Limb (tissue), 2 donors: ENCODE data around the gene GMPR.

Experiments used
- DNase-seq, 2 donors: peaks; one replicate each; pipeline ENCODE4 v3.0.0-alpha.2; 2016; ENCODE audit errors: extremely low spot score in 2 of 2

The GMPR gene

DNA sequence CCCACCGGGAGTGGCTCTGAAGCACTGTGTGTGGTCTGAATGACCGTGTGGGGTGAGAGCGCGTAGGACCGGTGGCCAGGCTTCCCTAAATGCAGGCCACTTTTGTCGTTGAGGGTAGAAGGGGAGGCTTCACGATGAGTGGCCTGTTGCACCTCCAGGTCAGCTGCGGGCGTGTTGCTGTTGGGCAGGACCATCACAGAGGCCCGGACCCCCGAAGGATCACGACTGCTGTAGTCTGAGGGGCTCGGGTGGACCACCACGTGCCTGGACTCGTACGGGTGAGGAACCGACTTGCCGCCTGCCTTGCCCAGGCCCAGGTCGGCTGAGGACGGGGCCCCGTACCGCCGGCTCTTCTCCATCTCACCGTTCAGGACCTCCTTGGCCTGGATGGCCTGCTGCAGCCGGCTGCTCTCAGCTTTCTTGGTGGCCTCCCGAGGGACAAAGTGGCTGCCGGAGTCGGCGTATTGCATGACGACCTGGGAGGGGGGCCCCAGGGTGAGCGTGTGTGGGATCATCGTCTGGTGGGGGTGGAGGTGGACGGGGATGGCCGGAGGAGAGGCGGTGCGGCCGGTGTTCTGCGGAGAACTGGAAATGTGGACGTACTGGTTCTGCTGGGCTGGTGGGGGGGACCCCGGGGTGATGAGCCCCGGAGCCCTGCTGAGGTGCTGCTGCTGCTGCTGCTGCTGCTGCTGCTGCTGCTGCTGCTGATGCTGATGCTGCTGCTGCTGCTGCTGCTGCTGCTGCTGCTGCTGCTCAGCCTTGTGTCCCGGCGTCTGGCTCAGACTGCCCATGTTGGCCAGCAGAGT, 88.8 kb downstream of the GMPR start:
- DNase-seq: peak in 1 of 2 donors; percentile 26

DNA sequence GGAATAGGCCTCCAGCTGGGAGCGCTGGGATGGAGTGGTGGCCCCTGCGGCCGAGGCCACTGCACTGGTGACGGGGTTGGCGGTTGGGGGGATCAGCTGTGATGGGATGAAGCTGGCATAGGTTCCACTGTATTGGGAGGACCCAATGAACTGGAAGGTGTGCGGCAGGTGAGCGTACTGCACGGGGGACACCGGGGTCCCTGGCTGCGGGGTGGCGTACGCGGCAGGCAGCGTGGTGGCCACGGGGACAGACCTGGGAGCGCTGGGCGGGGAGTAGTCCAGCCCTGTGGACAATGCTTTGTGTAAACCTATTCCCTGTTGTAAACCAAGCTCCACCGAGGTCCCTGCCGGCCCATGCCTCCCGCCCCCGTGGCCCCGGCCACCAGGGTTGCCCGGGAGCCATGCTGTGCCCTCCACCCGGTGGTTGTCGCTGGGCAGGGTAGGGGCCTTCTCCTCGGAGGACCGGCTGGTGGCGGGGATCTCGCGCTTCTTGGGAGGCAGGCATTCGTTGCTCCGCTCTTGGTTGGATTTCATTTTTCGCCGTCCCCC, 89.5 kb downstream of the GMPR start:
- DNase-seq: no peak

DNA sequence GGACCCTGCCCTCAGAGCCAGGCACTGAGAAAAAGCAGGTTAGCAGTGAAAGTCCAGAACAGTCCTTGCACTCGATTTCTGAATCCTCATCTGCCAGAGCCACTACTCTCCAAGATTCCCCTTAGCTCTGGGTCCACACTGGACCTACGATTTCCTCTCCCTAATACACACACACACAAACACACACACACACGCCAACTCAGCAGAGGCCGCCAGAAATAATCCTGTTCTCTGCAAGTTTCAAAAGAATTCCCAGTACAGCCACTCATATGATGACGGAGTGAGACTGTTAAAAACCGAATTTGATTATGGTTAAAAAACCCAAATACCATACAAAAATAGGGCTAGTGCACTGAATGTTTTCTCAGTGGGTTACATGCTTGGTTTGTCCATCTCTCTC, 90.8 kb downstream of the GMPR start:
- peak in 1 of 2 donors; percentile 19 for DNase-seq

DNA sequence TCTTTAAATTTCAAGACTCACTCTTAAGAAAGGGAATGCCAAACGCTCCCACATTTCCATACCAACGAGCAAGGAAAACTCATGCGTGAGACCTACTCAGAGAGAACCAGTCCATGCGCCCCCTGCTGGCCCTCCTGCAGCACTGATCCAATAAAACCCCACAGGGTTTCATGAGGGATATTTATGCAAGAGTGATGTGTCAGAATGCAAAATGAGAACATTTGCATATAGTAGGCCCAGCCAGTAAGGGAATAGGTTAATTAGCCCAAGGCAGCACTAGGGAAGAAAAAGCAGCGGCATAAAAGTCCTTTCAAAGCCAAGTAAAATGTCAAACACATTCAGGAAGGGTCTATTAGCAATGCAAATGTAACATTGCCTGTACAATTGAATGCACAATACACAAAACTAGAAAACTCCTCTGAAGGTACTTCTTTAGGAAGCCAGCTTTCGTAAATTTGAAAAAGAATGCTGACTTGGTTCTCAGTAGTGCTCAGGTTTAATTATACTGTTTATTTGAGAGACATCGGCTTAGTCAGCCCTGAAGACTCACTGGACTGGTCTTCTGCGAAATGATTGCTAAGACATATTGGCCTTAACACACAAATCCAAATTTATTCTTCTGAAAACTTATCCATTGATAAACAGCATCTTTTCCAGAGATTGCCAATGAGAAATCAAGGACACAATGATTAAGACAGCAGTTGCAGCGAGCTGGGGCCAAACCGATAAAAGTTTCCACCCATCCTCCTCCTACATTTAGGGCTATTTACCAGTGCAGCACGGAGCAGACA, 93.2 kb downstream of the GMPR start:
- DNase-seq: peak in 1 of 2 donors; percentile 72

DNA sequence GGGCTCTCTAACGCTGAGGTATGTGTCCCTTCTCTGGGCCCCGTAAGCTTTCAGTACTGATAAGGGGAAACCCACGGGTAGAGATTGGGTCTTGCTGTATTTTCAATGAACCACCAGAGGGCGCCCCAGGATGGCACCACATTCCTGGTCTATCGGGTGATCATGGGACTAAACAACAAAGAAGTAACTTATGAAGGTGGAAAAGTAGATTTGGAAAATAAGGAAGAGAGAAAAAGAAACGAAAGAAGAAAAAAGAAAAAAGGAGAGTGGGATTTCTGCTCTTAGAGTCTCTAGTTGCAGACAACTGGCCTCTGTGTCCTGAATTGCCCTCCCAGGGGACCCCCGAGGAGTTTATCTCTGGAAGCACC, 93.8 kb downstream of the GMPR start:
- peak in 1 of 2 donors; percentile 85 for DNase-seq

DNA sequence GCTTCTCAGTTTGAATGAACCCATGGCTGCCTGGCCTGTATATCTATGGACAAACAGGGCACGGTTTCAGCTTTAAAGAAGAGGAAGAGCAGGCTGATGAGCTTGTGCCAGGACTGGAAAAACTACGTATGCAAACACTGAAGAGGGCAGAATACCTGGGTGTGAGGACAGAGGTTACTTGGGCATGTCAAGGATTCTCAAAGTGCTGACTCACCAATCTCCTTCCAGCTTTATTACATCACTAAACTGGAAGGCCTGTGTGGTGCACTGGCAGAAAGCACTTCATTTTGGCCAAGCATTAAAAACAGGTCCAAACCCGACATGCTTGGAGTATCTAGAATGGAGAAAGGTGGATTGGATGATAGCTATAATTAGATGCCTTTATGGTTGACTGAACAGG, 95.2 kb downstream of the GMPR start:
- DNase-seq: peak in 1 of 2 donors; percentile 3

DNA sequence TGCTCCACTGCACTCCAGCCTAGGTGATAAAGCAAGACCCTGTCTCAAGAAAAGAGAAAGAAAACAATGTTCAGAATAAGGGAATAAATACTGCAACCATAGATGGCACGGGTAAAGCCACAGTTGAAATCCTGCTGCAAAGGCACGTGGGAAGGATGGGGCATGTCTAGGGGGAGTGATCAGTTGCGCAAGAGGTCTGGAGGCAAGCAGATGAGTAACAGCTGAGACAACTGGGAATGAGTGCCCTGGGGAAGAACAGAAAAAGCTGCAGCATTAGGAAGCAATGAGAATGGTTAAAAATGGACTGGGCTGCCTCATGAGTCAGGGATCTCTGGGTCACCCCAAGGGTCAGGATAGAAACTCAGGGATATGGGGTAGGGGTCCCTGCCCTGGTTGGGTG, 96.3 kb downstream of the GMPR start:
- DNase-seq: no peak

DNA sequence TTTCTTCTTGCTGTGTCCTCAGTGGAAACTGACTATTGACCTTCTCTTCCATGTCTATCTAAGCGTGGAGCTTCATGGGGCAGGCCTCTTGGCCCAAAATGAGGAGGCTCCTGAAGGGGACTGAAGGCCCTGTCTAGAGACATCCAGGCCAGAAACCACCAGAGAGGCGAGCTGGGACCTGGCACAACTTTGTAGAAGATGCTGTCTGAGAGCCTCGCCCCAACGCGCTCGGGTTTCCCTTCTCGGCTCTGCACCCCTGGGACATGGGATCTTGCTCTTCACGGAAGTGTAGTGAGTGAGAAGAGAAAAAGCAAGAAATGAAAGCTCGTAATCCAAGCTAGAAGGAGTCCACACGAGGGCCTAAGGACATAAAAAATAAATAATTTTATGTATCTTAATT, 96.8 kb downstream of the GMPR start:
- DNase-seq: no peak

DNA sequence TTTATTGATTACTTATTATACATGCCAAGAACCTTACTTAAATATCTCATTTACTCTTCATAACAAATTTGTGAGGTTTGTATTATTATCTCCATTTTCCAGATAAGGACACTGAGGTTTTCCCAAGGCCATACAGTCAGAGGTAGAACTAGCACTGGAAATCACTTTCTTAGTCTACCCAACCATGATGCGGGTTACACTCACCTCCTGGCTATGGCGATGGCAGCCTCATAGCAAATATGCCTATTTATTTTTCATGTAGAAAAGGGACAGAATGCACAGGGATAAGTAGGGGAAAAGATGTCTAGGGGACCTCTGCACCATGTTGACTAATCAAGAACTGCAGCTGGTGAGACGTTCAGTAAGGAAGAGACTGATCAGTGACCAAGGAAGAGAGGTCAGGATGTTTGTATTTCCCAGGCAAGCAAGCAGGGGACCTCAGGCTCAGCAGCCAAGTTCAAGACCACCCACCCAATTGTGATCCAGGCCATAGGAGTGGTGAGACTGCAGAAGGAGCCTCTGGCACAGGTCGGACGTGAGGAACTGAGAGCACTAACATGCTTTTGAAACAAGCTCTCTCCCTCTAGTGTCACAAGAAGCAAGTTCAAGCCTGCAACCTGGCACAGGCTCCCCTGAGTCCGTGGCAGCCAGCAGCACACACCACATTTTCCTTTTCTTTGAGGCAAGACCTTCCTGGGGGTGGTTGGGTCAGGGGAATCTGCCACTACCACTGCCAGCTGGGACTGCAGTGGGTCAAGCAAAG, 97.8 kb downstream of the GMPR start:
- no peak for DNase-seq

DNA sequence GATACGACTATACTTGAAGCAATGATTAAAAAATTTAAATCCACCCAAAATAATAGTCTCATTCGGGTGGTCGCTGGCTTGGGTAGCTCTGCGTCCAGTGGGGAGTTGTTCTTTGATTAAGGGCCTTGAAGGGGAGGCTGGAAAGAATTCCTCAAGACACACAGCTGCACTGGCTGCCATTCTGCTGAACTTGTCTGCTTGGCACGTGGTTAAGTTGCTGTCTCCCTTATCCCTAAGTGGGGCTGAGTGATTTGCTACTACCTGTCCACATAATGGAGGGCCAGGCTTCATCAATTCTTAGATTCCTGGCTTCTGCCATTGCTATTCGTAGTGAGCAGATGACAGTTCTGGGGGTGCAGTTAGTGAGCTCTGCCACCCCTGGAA, 98.5 kb downstream of the GMPR start:
- no peak for DNase-seq

DNA sequence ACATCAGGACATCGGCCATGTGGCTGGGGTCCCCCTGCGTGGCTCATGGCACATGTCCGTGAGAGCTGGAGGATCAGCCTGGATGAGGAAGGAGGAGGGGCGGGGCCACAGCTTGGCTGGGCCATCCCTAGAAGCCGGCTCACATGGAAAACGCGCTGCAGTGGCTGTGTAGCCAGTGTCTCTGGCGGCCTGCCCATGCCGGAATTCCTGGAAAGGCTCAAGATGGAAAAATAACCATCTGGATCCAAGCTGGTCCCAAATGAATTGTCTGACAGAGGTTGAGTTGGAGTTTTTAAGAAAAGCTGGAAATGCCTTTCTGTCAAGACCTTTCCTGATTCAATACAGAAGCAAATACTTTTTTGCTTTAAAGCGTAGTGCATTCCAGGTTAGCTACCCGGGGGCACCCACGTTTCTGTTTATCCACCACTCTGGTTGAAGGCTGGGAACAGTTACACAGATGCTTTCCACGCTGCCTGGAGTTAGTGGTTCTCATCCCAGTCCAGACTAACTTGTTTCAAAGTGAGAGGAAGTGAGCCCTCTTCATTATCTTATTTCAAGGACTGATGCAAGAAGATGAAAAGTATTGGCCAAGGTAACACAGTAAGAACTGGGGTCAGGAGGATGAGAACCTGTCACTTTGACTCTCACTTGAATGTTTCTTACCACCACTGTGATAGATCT, 99.0 kb downstream of the GMPR start:
- DNase-seq: peak; percentile 91 to 95

DNA sequence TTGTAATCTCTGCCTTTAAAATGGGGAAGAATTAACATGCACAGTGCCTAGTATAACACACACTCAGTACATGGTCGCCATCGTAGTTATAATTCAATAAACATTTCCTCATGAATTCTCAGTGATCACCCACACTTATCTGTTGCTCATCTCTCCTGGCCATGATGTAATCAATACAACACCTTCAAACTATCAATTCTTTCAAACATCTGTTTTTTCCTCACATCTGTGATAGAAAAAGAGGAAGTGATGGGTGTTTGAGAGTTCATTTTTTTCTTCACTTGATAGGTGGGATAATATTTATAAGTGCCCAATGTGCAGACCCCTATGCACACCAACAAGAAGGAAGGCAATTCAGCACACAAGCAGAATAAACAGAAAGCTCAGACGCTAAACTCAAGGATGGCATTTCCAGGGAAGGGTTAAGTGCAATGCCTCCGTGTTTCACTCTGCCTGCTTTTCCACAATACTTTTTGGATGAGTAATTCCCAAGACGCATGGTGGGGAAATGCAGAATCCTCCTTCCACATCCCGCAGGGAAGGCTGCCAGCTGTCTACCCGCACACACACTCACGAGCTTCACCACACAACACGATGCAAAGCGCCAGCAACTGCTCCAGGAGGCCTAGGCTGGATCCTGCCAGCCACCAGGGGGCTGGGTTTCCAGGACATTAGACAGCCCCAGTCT, 100.3 kb downstream of the GMPR start:
- DNase-seq: peak; percentile 69 to 82

DNA sequence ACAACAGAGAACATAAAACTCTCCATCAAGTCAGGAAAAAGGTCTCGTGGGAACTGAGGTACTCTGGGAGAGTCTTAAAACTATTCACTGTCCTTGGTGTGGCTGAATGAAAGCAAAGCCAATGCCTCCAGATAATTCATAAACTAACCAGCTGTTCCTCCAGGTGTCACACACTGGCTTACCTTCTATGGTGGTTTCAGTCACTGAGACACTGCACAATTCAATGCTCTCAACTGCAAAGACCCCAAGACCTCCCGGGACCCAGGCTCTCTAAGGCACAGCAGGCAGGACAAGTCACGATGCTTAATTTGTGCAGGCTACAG, 100.8 kb downstream of the GMPR start:
- no peak for DNase-seq

DNA sequence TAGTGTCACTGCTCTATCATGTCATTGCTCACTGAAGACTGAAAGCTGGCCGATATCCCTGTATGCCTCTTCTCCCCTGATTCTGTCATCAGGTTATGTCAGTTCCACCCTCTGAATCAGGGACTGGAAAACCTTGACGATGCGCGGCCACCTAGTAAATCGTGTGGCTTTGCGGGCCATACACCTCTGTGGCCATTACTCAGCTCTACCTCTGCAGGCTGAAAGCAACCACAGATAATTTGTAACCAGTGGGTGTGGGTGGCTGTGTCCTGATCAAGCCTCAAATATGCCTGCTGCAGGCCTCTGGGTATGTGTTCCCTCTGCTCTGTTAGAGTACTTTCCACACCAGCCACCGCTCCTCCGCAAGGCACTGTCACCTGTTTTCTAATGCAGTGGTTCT, 105.2 kb downstream of the GMPR start:
- no peak for DNase-seq

DNA sequence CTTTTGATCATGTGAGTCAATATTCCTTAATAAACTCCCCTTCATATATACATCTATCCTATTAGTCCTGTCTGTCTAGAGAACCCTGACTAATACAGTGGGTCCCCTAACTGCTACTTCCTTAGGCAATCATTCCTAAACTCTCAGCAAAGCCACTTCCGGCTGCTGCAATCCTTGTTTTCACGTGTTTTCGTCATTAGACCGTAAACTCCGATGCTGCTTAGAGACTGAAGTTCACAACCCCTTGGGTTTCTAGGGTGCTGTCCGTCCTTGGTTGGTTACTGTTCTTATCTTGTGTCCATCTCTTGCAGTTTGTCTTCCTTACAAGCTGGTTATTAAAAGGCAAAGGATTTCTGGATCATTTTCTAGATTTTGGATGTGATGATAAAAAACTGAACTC, 106.4 kb downstream of the GMPR start:
- no peak for DNase-seq
